Neural progenitor cell (in vitro differentiated cells): ENCODE results near the gene AK4.

Source experiments
- EZH2 ChIP-seq: fragments of 200-600 bp; sonication (generic); IDR thresholded peaks from 2 replicates; pipeline ENCODE4 v1.6.1; 2017; ENCODE audit warnings: antibody characterized with exemption, mild to moderate bottlenecking, moderate library complexity
- TF ChIP-seq, protein P1 (sequence below): fragments of 200-600 bp; sonication (generic); IDR thresholded peaks from 2 replicates; pipeline ENCODE4 v1.5.1; 2017; ENCODE audit warnings: antibody characterized with exemption, mild to moderate bottlenecking

GRCh38 chr1:65216989-65217388, 69.0 kb downstream of the AK4 start:
- TF ChIP-seq, protein P1, sequence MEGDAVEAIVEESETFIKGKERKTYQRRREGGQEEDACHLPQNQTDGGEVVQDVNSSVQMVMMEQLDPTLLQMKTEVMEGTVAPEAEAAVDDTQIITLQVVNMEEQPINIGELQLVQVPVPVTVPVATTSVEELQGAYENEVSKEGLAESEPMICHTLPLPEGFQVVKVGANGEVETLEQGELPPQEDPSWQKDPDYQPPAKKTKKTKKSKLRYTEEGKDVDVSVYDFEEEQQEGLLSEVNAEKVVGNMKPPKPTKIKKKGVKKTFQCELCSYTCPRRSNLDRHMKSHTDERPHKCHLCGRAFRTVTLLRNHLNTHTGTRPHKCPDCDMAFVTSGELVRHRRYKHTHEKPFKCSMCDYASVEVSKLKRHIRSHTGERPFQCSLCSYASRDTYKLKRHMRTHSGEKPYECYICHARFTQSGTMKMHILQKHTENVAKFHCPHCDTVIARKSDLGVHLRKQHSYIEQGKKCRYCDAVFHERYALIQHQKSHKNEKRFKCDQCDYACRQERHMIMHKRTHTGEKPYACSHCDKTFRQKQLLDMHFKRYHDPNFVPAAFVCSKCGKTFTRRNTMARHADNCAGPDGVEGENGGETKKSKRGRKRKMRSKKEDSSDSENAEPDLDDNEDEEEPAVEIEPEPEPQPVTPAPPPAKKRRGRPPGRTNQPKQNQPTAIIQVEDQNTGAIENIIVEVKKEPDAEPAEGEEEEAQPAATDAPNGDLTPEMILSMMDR, result no peak
- TF ChIP-seq EZH2, result no peak
